MM.1S (cell line): ENCODE results near the gene SLCO4A1.

Source experiments
- DNase-seq: peaks from one replicate; pipeline ENCODE4 v3.0.0-alpha.2; 2015
- H2AFZ ChIP-seq: fragments of 300-600 bp; sonication (generic); 2 replicates; pipeline ENCODE4 v1.6.0; 2016; ENCODE audit warnings: antibody characterized with exemption, low read length
- H3F3A ChIP-seq: fragments of 300-600 bp; sonication (generic); 2 replicates; pipeline ENCODE4 v1.6.1; 2016; ENCODE audit warnings: mild to moderate bottlenecking, antibody characterized with exemption, low read length, moderate library complexity, mixed read lengths; ENCODE audit not compliant: insufficient read depth
- H3K27ac ChIP-seq: fragments of 300-600 bp; sonication (generic); 2 replicates; pipeline ENCODE4 v1.5.1; 2016; ENCODE audit warnings: mild to moderate bottlenecking, low read length
- H3K27me3 ChIP-seq: fragments of 300-600 bp; sonication (generic); replicated peaks from 2 replicates; pipeline ENCODE4 v1.6.0; 2016; ENCODE audit warnings: low read length; ENCODE audit not compliant: insufficient read depth
- H3K36me3 ChIP-seq: fragments of 300-600 bp; sonication (generic); replicated peaks from 2 replicates; pipeline ENCODE4 v1.6.1; 2016; ENCODE audit warnings: mild to moderate bottlenecking, low read length, mixed read lengths; ENCODE audit not compliant: insufficient read depth
- H3K4me1 ChIP-seq: fragments of 300-600 bp; sonication (generic); 2 replicates; pipeline ENCODE4 v1.6.1; 2016; ENCODE audit warnings: low read length, mixed read lengths
- H3K4me2 ChIP-seq: fragments of 300-600 bp; sonication (generic); 2 replicates; pipeline ENCODE4 v1.6.0; 2016; ENCODE audit warnings: low read depth, low read length
- H3K4me3 ChIP-seq: fragments of 300-600 bp; sonication (generic); 2 replicates; pipeline ENCODE4 v1.5.1; 2016; ENCODE audit warnings: low read length, mixed read lengths
- H3K79me2 ChIP-seq: fragments of 300-600 bp; sonication (generic); 2 replicates; pipeline ENCODE4 v1.6.1; 2016; ENCODE audit warnings: mixed run types, low read length, mixed read lengths
- H3K9ac ChIP-seq: fragments of 300-600 bp; sonication (generic); 2 replicates; pipeline ENCODE4 v1.6.1; 2016; ENCODE audit warnings: low read length, mixed read lengths
- H3K9me2 ChIP-seq: fragments of 300-600 bp; sonication (generic); replicated peaks from 2 replicates; pipeline ENCODE4 v1.6.1; 2016; ENCODE audit warnings: mild to moderate bottlenecking, low read length, mixed read lengths; ENCODE audit not compliant: insufficient read depth
- H3K9me3 ChIP-seq: fragments of 300-600 bp; sonication (generic); replicated peaks from 2 replicates; pipeline ENCODE4 v1.6.1; 2016; ENCODE audit warnings: mild to moderate bottlenecking, low read length, mixed read lengths; ENCODE audit not compliant: insufficient read depth
- H4K20me1 ChIP-seq: fragments of 300-600 bp; sonication (generic); 2 replicates; pipeline ENCODE4 v1.6.1; 2016; ENCODE audit warnings: mild to moderate bottlenecking, low read length, moderate library complexity, mixed read lengths; ENCODE audit not compliant: insufficient read depth
- CTCF ChIP-seq: fragments of 300-600 bp; sonication (generic); IDR thresholded peaks from 2 replicates; pipeline ENCODE4 v1.5.1; 2016; ENCODE audit warnings: antibody characterized with exemption, low read length, mixed read lengths
- EZH2 ChIP-seq: fragments of 300-600 bp; sonication (generic); optimal IDR thresholded peaks from 2 replicates; pipeline ENCODE3; 2017; ENCODE audit warnings: low read depth, mild to moderate bottlenecking, antibody characterized with exemption, low read length, mixed read lengths
- EZH2phosphoT487 ChIP-seq: fragments of 300-600 bp; sonication (generic); IDR thresholded peaks from 2 replicates; pipeline ENCODE4 v1.6.1; 2018; ENCODE audit warnings: antibody characterized with exemption, low read length

Gene SLCO4A1

GRCh38 chr20:62675156-62675876 is 33.0 kb downstream of the SLCO4A1 start:
- H3K27ac ChIP-seq, result no peak overlapping the region
- 0 out of 2 replicates have a peak, but pooled peaks cover under 1% of the 10 kb centered on the region for H3K27me3 ChIP-seq
- no peak overlapping the region for H3K4me2 ChIP-seq
- H3K9me3 ChIP-seq, result no peaks in the 10 kb centered on the region
- peaks cover 4% of the 10 kb centered on the region; the same call in 1 of the 2 replicates for H3K36me3 ChIP-seq
- H2AFZ ChIP-seq, result no peak overlapping the region
- no peak overlapping the region for H3K4me3 ChIP-seq
- H3F3A ChIP-seq, result no peaks in the 10 kb centered on the region
- no peaks in the 10 kb centered on the region for H3K4me1 ChIP-seq
- H3K9me2 ChIP-seq, result no peaks in the 10 kb centered on the region
- no peaks in the 10 kb centered on the region for H4K20me1 ChIP-seq
- DNase-seq, result no peak
- no peak overlapping the region for H3K9ac ChIP-seq
- no peak for TF ChIP-seq EZH2
- no peak for TF ChIP-seq CTCF
- no peak for TF ChIP-seq EZH2phosphoT487
- no peaks in the 10 kb centered on the region for H3K79me2 ChIP-seq

GRCh38 chr20:62675877-62676260 is 33.6 kb downstream of the SLCO4A1 start:
- no peak for DNase-seq

GRCh38 chr20:62676976-62677375 is 34.7 kb downstream of the SLCO4A1 start:
- no peak overlapping the region for H3K27ac ChIP-seq
- no peaks in the 10 kb centered on the region for H3F3A ChIP-seq
- no peak for DNase-seq
- no peak overlapping the region for H2AFZ ChIP-seq
- no peaks in the 10 kb centered on the region for H3K9me2 ChIP-seq
- TF ChIP-seq EZH2phosphoT487, result no peak
- no peak for TF ChIP-seq CTCF
- TF ChIP-seq EZH2, result no peak
- H3K4me3 ChIP-seq, result no peak overlapping the region
- no peaks in the 10 kb centered on the region for H4K20me1 ChIP-seq
- H3K9me3 ChIP-seq, result no peaks in the 10 kb centered on the region
- H3K79me2 ChIP-seq, result no peaks in the 10 kb centered on the region
- H3K36me3 ChIP-seq, result no peaks in the 10 kb centered on the region
- H3K4me2 ChIP-seq, result no peak overlapping the region
- peaks cover 9% of the 10 kb centered on the region; the same call in 1 of the 2 replicates for H3K27me3 ChIP-seq
- H3K4me1 ChIP-seq, result no peaks in the 10 kb centered on the region
- H3K9ac ChIP-seq, result no peak overlapping the region

More at GRCh38 chr20:62675877-62676260, 33.6 kb downstream of the SLCO4A1 start:
- Histone ChIP-seq H3K9ac (no peak overlapping the region), H3K27me3 (0 out of 2 replicates have a peak, but pooled peaks cover 3% of the 10 kb centered on the region), H3K36me3 (peaks cover under 1% of the 10 kb centered on the region; the same call in 1 of the 2 replicates), H4K20me1 (no peaks in the 10 kb centered on the region), H3K27ac (no peak overlapping the region), H3K4me2 (no peak overlapping the region), H3K4me1 (no peaks in the 10 kb centered on the region), H3K9me3 (no peaks in the 10 kb centered on the region), H3K9me2 (no peaks in the 10 kb centered on the region), H3K79me2 (no peaks in the 10 kb centered on the region), H2AFZ (no peak overlapping the region), H3F3A (no peaks in the 10 kb centered on the region), H3K4me3 (no peak overlapping the region)
- TF ChIP-seq EZH2phosphoT487 (no peak), CTCF (no peak), EZH2 (no peak)
